GM23248 (cell line): ENCODE measurements around the gene IGSF10. TPM values are rescaled to one million over a fixed set of nuclear protein-coding genes. Genes with fewer than 3 reads are reported as not detected.

Source experiments
- DNase-seq: peaks from one replicate; pipeline ENCODE4 v3.0.0-alpha.2; 2015
- H2AFZ ChIP-seq: fragments of 200-600 bp; sonication (generic); 2 replicates; pipeline ENCODE4 v1.6.1; 2016; ENCODE audit warnings: antibody characterized with exemption
- H3F3A ChIP-seq: fragments of 200-600 bp; sonication (generic); 2 replicates; pipeline ENCODE4 v1.6.1; 2016; ENCODE audit warnings: mild to moderate bottlenecking, antibody characterized with exemption, mixed run types; ENCODE audit not compliant: insufficient read depth
- H3K27ac ChIP-seq: fragments of 200-600 bp; sonication (generic); 2 replicates; pipeline ENCODE4 v1.5.1; 2016; ENCODE audit warnings: mild to moderate bottlenecking
- H3K27me3 ChIP-seq: fragments of 200-600 bp; sonication (generic); replicated peaks from 2 replicates; pipeline ENCODE4 v1.6.1; 2016; ENCODE audit warnings: mild to moderate bottlenecking; ENCODE audit not compliant: insufficient read depth
- H3K36me3 ChIP-seq: fragments of 200-600 bp; sonication (generic); 2 replicates; pipeline ENCODE4 v1.6.1; 2016; ENCODE audit warnings: low read depth, mild to moderate bottlenecking
- H3K4me1 ChIP-seq: fragments of 200-600 bp; sonication (generic); 2 replicates; pipeline ENCODE4 v1.6.1; 2016; ENCODE audit warnings: mild to moderate bottlenecking; ENCODE audit not compliant: insufficient read depth
- H3K4me2 ChIP-seq: fragments of 200-600 bp; sonication (generic); one replicate; pipeline ENCODE4 v1.6.1; 2016; ENCODE audit warnings: mild to moderate bottlenecking; ENCODE audit not compliant: unreplicated experiment
- H3K4me3 ChIP-seq: fragments of 200-600 bp; sonication (generic); 2 replicates; pipeline ENCODE4 v1.5.1; 2016; ENCODE audit warnings: mild to moderate bottlenecking
- H3K79me2 ChIP-seq: fragments of 200-600 bp; sonication (generic); 2 replicates; pipeline ENCODE4 v1.6.1; 2016; ENCODE audit warnings: mild to moderate bottlenecking; ENCODE audit not compliant: insufficient read depth
- H3K9ac ChIP-seq: fragments of 200-600 bp; sonication (generic); 2 replicates; pipeline ENCODE4 v1.6.1; 2016; ENCODE audit warnings: mild to moderate bottlenecking
- H3K9me2 ChIP-seq: fragments of 200-600 bp; sonication (generic); 2 replicates; pipeline ENCODE4 v1.6.1; 2016; ENCODE audit warnings: mixed run types, mild to moderate bottlenecking, moderate library complexity; ENCODE audit not compliant: insufficient read depth
- H3K9me3 ChIP-seq: fragments of 200-600 bp; sonication (generic); one replicate; pipeline ENCODE4 v1.6.1; 2017; ENCODE audit warnings: low read depth
- H4K20me1 ChIP-seq: fragments of 200-600 bp; sonication (generic); 2 replicates; pipeline ENCODE4 v1.6.0; 2016; ENCODE audit not compliant: insufficient read depth
- EZH2 ChIP-seq: fragments of 200-600 bp; sonication (generic); IDR thresholded peaks from 2 replicates; pipeline ENCODE4 v1.6.1; 2018; ENCODE audit warnings: antibody characterized with exemption, mild to moderate bottlenecking; ENCODE audit not compliant: insufficient read depth, poor library complexity, severe bottlenecking
- EZH2phosphoT487 ChIP-seq: fragments of 200-600 bp; sonication (generic); IDR thresholded peaks from 2 replicates; pipeline ENCODE4 v1.6.1; 2018; ENCODE audit warnings: antibody characterized with exemption, moderate library complexity, mild to moderate bottlenecking, low read depth; ENCODE audit not compliant: insufficient read depth
- WGBS, 2 experiments: methylation state at CpG; one replicate each; pipeline ENCODE4 v1.1.6; 2015 to 2017; ENCODE audit warnings: low lambda C conversion rate in 2 of 2, low coverage in 1 of 2; ENCODE audit errors: missing lambda C conversion rate in 2 of 2; 5-methylcytosine and 5-hydroxymethylcytosine counted together
- in situ Hi-C: fragments of 300-500 bp; cut with MboI; formaldehyde crosslinking; loops from 2 replicates; pipeline ENCODE4 v1.15.0; 2020
- polyA plus RNA-seq: library from polyadenylated mRNA; unstranded; fragments of >200 nt; fragmentation: Nextera tagmentation; extraction: Ambion mirVana; gene quantifications from 2 replicates; pipeline ENCODE4 v1.2.1, GENCODE V29; 2016
- total RNA-seq: library from RNA; depleted of rRNA; stranded (reverse); fragments of >200 nt; shearing (Covaris generic); gene quantifications from 2 replicates; pipeline ENCODE4 v1.2.3, GENCODE V29; 2014

The IGSF10 gene
- total and polyA plus RNA-seq, 2 experiments from 2014 or later: 0.19 TPM; not detected in 1

DNA sequence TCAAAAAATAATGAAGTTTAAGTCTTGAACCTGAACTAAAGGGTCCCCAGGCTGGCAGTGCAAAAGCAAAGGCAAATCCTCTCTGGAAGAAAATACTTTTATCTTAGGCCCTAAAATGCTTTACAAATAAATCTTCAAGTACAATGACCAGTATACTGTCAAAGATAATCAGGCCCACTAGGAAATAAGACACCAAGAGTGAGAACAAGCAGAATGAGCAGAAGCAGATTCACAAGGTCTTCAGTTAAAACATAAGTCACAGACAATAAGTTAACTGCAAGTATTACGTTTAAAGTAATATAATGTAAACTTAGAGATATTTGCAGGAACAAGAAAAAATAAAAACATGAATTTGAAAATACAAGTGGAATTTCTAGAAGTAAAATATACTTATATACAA, 42.2 kb upstream of the IGSF10 start:
- DNase-seq: no peak
- Histone ChIP-seq H4K20me1 (no peaks in the 10 kb centered on the region), H3K4me3 (no peak overlapping the region), H3K36me3 (no peaks in the 10 kb centered on the region), H3K9ac (no peak overlapping the region), H2AFZ (no peak overlapping the region), H3K27ac (no peak overlapping the region), H3F3A (peaks cover 12% of the 10 kb centered on the region; the same call in 1 of the 2 replicates), H3K4me2 (no peak overlapping the region), H3K4me1 (0 out of 2 replicates have a peak, but pooled peaks cover 9% of the 10 kb centered on the region), H3K27me3 (no peaks in the 10 kb centered on the region), H3K9me2 (no peaks in the 10 kb centered on the region; the same call in 1 of the 2 replicates), H3K9me3 (no peaks in the 10 kb centered on the region), H3K79me2 (no peaks in the 10 kb centered on the region)
- in situ Hi-C loops: no loop called here
- no peak for TF ChIP-seq EZH2phosphoT487
- no peak for TF ChIP-seq EZH2
- 74 to 77% methylated on average over 1 of the region's 1 CpG for WGBS, 2 experiments

- Histone ChIP-seq H3F3A (peaks cover 12% of the 10 kb centered on the region; the same call in 1 of the 2 replicates), H3K4me2 (peak overlapping the region; percentile 2), H3K9ac (no peak overlapping the region), H3K9me2 (no peaks in the 10 kb centered on the region; the same call in 1 of the 2 replicates), H3K27ac (no peak overlapping the region), H4K20me1 (no peaks in the 10 kb centered on the region), H3K4me3 (no peak overlapping the region), H3K4me1 (0 out of 2 replicates have a peak, but pooled peaks cover 9% of the 10 kb centered on the region), H3K36me3 (no peaks in the 10 kb centered on the region), H3K27me3 (no peaks in the 10 kb centered on the region), H3K79me2 (no peaks in the 10 kb centered on the region), H3K9me3 (no peaks in the 10 kb centered on the region), H2AFZ (peak overlapping the region; percentile 22; the same call in 1 of the 2 replicates)
- no peak for DNase-seq
- 43 to 48% methylated on average over 4 of the region's 4 CpGs for WGBS, 2 experiments
- in situ Hi-C loops: no loop called here
- TF ChIP-seq EZH2 (no peak), EZH2phosphoT487 (no peak)
Measured at GRCh38 chr3:151501923-151502632, 41.2 kb upstream of the IGSF10 start.

- H3K9me2 ChIP-seq: no peaks in the 10 kb centered on the region; the same call in 1 of the 2 replicates
- H3K4me1 ChIP-seq: 0 out of 2 replicates have a peak, but pooled peaks cover 9% of the 10 kb centered on the region
- no peaks in the 10 kb centered on the region for H3K36me3 ChIP-seq
- no peaks in the 10 kb centered on the region for H3K9me3 ChIP-seq
- H3K4me2 ChIP-seq: peak overlapping the region; percentile 2
- H2AFZ ChIP-seq: peak overlapping the region; percentile 29; the same call in 1 of the 2 replicates
- H3K27ac ChIP-seq: no peak overlapping the region
- H3K4me3 ChIP-seq: no peak overlapping the region
- in situ Hi-C loops: no loop called here
- H3K27me3 ChIP-seq: no peaks in the 10 kb centered on the region
- 36 to 37% methylated on average over 5 of the region's 5 CpGs for WGBS, 2 experiments
- TF ChIP-seq EZH2phosphoT487 (no peak), EZH2 (no peak)
- peaks cover 12% of the 10 kb centered on the region; the same call in 1 of the 2 replicates for H3F3A ChIP-seq
- H3K9ac ChIP-seq: no peak overlapping the region
- H4K20me1 ChIP-seq: no peaks in the 10 kb centered on the region
- peak; percentile 5 for DNase-seq
- H3K79me2 ChIP-seq: no peaks in the 10 kb centered on the region
Measured at GRCh38 chr3:151501171-151501922, 40.5 kb upstream of the IGSF10 start.

- Histone ChIP-seq H2AFZ (no peak overlapping the region), H3K27me3 (no peaks in the 10 kb centered on the region), H3K36me3 (no peaks in the 10 kb centered on the region), H3K4me1 (peaks cover 19% of the 10 kb centered on the region), H3K9ac (no peak overlapping the region), H3F3A (peaks cover 12% of the 10 kb centered on the region; the same call in 1 of the 2 replicates), H3K9me3 (no peaks in the 10 kb centered on the region), H3K79me2 (no peaks in the 10 kb centered on the region), H4K20me1 (no peaks in the 10 kb centered on the region), H3K4me3 (no peak overlapping the region), H3K27ac (no peak overlapping the region), H3K9me2 (no peaks in the 10 kb centered on the region; the same call in 1 of the 2 replicates), H3K4me2 (no peak overlapping the region)
- no peak for DNase-seq
- in situ Hi-C loops: no loop called here
- WGBS, 2 experiments: 3 to 6% methylated on average over 3 of the region's 3 CpGs
- no peak for TF ChIP-seq EZH2
- TF ChIP-seq EZH2phosphoT487: no peak
Measured at GRCh38 chr3:151499168-151499567, 38.3 kb upstream of the IGSF10 start.
